ENCODE measurements around the gene ATP2B2.

The ATP2B2 gene

DNA sequence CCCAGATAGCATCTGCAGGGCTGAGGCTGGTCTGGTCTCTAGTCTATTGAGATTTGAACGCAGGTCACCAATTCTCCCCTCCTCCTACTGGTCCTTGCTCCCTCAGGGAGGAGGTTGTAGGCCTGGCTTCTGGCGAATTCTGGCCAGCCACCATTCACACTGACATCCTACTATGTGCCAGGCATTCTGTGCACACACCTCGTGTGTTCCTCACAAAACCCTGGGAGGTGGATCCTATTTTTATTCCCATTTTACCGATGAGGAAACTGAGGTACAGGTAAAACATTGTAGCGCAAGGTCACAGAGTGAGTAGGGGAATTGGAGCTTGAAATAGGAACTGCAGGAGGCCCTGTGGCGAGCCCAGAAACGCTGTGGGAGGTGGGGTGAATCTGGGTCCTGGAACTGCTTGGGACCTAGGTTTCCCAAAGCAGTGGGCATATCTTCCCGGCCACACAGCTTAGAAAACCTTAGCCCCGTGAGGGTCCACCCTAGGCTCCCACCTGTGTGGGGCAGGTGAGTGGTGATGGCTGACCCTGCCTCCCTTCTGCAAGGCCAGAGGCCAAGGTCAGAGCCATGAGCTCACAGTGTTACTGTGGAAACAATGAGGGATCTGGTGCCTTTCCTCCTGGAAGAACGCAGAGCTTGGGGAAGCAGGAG lies 4.8 kb upstream of the ATP2B2 start:
- DNase-seq: no peak

DNA sequence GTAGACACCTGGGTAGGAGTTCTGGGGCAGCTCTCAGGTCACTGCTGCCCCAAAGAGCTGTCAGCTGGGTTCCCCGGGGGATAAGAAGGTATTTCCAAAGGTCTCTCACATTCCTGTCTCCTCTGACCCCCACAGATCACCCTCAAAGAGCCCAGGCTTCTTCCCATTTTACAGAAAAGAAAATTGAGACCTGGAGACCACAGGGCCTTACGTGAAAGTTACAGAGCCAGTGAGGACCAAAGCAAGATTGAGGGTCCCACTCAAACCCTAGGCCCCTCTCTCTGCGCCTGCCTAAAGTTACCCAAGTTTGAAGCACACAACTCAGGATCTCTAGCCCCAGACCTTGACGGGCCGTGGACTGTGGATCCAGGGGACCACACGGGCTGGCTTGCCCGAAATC lies 3.9 kb upstream of the ATP2B2 start:
- no peak for DNase-seq

DNA sequence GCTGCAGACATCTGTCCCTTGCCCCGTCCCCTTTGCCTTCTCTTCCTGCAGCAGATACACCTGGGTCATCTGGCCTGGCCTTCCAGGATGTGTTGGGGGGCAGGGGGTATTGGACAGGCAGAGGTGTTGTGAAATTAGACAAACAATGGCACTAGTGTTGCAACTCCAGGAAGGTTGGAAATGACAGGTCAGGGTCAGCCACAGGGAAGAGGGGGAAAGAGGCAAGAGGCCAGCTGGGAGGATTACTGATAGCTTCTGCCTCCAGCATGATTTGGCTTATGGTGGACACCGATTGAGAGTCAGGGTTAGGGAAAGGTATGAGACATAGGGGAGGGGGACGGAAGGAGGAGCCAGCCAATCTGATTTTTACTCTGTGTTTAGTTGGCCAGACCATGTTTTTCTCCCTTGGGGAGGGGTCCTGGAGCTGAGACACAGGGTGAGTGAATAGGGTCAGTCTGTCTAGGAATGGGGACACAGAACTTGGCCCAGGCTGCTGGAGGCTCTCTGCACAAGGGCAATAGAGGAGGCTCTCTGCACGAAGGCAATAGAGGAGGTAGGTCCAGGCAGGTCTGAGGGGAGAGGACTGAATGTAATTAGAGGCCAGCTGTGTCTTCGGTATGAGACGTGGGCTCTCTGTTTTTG lies 3.4 kb upstream of the ATP2B2 start:
- no peak for DNase-seq

DNA sequence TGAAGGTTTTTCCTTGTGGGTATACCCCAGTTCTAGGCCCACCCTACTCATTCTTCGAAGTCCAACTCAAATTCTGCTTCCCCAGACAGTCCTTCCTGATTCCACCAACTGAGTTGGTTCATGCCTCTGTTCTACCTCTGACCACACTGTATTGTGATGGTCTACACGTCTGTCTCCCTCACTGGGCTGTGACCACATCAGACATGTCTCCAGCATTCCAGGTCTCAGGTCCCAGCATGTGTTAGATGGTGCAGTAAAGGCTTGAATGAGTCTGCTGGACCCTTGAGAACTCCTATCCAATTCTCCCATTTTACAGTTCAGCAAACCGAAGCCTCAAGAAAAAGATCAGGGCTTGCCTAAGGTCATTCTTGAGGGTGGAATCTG lies 2.8 kb upstream of the ATP2B2 start:
- DNase-seq: no peak

DNA sequence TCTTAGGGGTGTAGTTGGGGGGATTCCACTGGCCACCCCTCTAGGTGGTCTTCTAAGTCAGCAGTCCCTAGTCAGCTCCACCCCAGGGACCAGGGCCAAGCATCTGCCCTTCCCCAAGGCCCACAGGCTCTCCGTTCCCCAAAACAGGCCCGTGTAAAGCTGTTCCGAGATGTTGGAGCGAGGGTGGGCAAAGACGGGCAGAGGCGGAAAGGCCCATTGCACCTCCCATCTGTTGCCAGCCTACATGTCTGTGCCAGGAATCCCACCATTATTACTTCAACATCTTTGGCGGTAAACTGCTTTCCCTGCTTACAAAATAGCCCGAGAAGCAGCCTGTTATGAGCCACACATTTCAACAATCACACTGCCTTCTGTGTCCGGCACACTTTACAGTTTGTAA lies 1.9 kb upstream of the ATP2B2 start:
- no peak for DNase-seq

DNA sequence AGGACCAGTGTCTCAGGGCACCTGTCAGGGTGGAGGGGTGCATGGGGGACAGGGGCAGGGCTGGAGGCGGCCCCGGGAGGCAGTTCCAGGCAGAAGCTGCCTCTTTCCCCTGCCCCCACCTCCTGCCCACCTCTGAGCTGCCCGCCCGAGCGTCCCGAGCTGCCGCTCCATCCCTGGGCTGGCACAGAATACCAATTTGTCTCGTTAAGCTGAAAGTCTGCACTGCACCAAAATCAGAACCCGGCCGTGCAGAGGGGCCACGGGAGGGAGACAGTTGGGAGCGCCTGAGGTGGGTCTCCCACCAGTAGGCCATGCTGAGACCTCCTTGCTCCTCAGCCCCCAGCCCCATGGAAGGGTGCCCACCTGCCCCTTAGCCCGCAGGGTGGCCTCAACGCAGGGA lies 1.3 kb upstream of the ATP2B2 start:
- DNase-seq: no peak

DNA sequence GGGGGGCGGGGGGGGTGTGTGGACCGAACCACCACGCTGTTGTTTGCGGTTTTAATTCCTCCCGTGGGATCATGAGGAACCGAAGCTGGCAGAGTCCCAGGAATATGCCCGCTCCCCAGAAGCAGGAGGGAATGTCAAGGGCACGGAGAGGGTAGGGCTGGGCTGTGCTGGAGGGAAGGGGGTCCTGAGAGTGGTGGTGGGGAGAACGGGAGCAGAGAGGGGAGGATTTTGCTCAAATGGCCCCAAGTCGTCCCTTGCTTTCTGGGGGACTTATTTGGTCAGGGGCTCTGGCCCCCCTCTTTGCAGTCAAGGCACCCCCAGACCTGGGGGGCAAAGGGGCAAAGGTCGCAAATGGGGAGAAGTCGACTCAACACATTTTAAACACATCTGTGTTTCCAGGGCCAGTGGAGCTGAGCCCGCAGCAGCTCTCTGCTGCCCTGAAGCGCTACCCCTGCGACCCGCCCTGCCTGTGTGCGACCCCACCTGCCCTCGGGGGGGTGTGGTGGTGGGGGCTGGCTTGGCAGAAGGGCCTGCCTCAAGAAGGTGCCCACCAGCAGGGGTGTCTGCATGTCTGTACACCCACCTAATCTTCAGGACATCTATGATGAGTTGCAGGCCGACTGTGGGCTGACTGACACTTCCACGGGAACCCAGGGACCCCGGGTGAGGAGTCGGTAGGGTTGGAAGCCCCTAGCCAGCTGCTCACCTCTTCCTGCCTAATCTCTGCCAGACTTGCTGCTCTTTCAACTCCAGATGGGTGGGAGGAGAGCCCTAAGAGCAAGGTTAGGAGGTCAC lies 602 bp upstream of the ATP2B2 start:
- DNase-seq: no peak

DNA sequence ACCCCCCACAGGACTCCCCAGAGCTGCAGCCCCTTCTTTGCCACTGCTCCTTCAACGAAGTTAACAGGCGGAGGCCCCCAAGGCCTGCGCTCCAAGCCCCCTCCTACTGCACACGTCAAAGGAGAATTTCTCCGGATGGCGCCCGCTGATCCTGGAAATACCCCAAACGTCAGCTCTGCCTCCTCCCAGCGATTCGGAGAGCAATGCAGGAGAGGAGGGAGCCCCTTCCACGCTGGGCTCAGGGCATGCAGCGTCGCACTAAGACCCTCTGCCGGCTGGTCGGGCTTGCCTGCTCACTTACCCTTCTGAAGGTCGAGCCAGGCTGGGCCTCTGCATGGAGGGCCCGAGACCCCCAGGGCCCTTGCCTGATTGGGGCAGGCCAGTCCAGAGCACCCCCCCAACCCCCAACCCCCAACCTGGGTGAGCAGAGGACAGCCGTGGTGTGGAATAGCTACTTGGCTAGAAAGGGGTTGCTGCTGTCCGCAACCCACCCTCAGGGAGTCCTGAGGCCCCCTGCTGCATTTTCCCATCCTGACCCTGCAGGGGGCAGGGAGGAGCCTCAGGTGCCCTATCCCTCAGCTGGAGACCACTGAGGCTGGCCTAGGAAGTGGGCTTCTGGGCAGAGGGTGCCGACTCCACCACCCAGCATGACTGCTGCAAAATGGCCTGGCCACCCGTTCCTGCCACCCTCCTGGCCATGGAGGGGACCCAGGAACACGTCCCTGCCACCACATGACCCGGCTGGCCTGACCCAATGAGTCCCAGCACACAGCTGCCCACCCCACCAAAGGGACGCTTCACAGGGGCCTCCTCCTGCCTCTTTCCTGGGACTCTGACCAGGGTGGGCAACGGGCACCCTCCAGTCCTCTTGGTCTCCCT lies 976 bp downstream of the ATP2B2 start:
- no peak for DNase-seq

DNA sequence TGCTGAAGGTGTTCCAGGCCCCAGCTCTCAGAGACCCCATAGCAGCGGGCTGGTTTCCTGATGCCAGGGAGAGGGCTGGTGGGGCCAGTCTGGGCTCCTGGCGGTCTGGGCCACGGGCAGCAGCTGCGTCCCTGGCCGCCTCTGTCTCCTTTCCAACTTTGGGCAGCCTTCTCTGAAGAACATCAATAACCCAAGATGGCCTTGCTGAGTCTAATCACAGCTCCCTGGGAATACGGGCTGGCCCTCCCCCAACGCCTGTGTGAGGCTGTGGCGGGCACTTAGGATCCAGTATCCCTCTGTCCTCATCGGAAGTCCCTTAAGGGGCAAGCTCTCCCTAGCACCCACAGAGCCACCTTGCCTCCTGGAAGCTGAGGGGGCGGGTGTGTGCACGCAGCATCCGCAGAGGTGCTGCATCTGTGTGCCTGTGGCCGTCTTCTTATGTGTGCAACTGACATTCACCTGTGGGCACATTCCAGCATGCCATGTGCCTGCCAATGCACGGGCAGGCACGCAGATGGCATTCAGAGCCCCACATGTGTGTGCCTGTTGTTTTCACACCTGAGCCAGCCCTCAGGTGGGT lies 2.1 kb downstream of the ATP2B2 start:
- no peak for DNase-seq

DNA sequence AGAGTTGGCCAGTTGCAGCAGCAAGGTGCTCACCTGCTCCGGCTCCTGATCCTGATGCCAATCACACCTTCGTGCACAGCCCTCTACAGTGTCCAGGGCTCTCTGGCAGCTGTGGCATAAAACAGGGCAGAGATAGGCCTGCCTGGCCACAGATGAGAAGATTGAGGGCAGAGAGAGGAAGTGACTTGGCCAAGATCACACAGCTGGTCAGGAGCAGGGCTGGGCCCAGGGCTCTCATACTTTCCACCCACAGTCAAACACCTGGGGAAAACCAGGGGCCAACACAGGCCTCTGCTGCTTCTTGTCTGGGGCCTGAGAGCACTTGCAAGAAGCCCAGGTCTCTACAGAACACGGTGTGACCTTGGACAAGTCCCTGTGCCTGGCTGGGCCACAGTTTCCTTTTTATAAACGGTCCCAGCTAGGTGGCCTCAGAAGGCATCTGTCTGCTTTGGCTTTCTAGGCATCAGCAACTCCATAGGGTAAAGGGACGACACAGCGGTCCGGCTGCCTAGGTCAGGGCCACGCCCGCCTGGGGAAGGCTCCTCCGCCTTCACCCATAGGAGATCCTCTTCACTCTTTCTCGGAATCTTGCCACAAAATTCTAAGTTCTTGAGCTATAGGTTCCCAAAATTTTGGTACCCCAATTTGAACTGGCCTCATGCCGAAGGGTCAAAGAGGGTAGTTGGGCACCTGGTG lies 3.1 kb downstream of the ATP2B2 start:
- DNase-seq: no peak

DNA sequence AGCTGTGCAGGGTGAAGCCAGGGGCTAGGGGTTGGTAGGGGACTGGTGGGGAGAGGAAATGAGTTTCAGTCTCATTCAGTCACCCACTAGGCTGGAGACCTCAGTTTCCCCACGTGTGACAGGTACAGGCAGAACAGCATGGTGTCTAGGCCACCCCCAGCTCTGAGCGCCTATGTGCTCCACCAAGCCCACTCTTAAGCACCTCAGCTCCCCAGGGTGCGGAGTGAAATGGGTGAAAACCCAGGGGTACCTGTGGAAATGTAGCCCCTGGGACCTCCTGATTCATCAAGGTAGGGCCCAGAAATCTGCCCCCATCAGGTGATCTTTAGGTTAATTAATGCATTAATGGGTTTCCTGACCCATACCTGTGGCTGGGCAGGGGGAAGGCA lies 3.7 kb downstream of the ATP2B2 start:
- no peak for DNase-seq

DNA sequence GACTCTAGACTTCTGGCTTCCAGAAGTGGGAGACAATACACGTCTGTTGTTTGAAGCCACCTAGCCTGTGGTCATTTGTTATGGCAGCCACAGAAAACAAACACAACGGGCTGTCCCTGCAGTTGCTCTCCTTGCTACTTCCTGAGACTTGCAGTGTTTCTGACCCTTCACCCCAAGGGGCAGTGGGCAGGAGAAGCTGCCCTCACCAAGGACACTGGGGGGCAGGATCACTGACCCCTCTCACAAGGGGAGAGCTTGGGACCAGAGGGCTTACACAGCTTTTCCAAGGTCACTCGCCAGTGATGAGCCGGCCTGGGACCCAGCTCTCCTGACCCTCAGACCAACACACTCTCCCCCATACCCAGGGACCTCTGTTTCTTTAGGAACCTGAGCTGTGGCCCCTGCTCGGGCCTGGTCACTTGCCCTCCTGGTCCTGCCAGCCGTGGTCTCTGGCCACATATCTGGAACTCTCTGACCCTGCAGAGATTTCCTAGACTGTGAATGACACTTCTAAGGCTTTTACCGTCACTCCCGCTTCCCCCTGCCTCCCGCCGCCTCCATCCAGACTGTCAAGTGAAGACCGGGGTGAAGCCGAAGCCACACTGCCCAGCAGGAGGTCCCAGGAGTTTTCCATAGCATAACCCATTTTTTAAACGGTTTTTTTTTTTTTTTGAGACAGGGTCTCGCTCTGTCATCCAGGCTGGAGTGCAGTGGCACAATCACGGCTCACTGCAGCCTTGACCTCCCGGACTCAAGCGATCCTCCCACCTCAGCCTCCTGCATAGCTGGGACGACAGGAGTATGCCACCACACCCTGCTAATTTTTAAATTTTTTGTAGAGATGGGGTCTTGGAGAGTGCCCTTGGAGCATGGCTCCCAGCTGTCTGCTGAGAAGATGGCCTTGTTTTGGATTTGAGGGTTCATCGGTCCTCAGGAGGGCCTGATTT lies 4.4 kb downstream of the ATP2B2 start:
- no peak for DNase-seq

DNA sequence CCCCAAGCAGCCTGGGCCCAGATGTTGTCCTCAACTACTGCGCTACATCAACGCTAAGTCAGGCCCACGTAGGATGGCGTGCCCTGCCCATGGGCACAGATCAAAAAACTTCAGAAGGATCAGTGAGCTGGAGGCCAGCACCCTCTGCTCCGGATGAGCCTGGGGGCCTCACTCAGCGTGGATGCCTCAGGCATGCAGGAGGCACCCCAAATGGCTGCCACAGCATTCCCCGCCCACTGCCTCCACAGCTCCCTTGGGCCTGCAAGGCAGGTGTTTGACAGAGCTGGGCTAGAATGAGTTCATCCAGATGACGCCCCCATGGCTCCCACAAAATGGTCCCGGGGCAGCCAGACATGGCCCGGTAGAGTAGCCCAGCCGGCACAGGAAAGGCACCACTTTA lies 7.1 kb downstream of the ATP2B2 start:
- DNase-seq: no peak

DNA sequence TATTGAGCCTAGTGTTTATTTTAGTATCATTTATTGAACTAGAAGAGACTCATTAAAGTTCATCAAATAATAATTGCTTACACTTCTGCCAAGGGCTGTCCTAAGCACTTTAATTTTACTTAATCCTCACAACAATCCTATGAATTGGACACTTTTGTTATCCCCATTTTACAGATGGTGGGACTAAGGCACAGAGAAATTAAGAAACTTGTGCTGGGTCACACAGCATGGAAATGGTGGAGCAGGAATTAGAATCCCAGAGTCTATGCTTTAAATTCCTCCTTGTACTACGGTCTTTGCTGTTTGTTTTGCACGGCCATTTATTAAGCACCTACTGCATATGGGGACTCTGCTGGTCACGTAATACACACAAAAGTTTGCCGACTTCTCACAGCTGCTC lies 7.9 kb downstream of the ATP2B2 start:
- DNase-seq: no peak

DNA sequence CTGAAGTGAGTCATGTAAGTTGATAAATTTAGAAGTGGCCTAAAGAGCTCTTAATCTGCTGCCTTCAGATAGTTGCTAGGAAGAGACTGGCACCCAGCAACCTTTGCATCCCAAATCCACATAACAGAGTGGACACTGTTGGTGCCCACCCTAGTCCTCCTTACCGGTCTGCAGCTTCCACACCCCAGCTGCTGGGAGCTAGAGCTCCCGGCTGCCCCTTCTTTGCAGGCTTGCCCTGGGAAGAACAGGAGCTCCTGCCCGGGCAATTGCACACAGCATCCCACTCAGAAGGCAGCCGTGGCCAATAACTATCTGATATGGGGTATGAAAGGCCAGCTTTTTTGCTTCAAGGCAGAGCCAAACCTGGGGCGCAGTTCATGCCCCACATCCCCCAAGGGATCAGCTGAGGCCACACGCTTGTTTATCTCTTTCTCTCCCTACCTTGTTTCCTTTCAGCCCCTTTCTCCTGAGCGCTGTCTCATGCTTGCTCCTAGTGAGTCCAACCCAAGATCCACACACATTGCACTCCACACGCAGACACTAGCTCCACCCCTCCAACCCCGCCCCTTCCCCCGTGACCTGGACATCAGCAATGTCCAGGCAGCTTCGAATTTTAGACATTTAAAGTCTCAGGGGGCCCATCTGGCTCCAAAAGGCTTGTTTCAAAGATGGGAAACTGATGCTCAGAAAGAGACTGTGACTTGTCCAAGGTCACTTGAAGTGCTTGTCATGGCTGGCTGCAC lies 9.1 kb downstream of the ATP2B2 start:
- no peak for DNase-seq

DNA sequence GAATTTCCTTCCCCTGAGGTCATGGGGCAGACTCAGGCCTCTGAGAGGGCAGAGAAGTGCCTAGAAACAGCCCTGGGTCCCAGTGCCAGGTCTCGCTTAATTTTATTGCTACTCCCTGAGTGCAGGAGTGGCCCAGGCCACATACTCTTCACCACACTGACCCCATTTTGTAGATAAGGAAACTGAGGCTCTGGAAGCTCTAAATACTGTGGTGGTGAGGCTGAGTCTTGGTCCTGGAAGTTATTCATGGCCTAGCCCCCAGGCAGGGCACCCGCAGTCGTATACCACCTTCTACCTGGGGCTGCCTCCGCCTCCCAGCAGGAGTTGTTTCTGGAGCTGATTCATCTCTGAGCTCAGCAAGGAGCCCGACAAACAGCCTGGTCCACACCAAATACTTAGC lies 9.8 kb downstream of the ATP2B2 start:
- no peak for DNase-seq

DNA sequence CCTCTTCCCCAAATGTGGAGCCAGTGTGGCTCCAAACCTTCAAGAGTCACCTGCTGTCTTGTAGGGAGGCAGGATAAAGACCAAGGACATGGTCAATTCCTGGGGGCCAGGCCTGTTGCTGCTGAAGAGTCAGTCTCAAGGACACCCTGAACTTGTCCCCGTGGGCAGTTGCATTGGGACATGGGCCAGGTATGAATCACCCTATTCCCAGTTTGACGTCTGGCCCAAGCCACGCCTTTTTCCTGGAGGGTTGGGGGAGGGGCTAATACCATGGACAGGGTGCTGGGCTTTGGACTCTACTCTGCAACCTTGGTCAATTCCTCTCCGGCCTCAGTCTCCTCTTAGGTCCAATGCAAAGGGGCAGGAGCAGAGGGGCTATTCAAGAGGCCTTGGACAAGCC lies 10.4 kb downstream of the ATP2B2 start:
- DNase-seq: no peak

DNA sequence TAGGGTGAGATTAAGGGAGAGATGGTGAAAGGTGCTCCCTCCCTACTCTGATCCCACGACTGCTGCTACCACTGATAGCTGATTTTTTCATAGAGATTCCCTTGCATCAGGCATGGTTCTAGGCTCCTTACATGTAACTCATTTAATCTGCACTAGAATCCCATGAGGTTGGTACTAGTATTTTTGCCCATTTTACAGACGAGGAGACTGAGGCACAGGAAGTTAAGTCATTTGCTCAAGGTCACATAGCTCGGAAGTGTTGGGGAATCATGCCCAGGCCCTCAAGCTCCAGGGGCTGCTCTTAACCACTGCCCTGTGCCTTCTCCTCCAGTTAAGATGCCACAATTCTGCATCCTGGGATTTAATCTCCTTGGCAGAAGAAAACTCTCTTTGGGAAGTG lies 11.2 kb downstream of the ATP2B2 start:
- no peak for DNase-seq

DNA sequence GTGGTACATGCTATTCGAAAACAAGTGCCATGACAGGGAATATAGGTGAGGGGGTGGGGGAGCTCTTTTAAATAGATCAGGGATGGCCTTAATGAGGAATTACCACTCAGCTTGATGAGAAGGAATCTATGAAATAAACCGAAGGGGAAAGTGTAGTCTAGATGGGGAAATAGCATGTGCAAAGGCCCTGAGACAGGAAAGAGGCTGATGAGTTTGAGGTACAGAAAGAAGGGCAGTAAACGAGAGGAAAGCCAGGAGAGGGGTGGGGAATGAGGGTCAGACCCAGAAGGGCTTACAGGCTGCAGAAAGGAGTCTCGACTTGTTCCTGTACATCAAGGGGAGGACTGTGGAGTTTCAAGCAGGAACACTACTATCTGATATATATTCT lies 12.2 kb downstream of the ATP2B2 start:
- DNase-seq: no peak
